Hippocampal formation (tissue), 2 donors: ENCODE measurements around the gene SYNJ1.
"Not testable (repeated sequence)": the region's sequence is repeated elsewhere in the genome, so short reads cannot be mapped to it uniquely, and the experiment has no call there.

Experiments
- DNase-seq, 2 donors: peaks; one replicate each; lab custom pipeline; 2025; lab: John Stamatoyannopoulos, UW

The SYNJ1 gene

DNA sequence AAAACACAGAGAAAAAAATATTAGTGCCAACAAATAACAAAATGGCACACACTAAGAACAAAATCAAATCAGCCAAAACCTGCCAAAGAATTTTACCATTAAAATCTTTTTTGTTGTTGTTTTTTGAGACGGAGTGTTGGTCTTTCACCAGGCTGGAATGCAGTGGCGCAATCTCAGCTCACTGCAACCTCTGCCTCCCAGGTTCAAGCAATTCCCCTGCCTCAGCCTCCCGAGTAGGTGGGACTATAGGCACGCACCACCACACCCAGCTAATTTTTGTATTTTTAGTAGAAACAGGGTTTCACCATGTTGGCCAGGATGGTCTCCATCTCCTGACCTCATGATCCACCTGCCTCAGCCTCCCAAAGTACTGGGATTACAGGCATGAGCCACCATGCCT lies 8.3 kb upstream of the SYNJ1 start:
- DNase-seq, result not testable (repeated sequence)

DNA sequence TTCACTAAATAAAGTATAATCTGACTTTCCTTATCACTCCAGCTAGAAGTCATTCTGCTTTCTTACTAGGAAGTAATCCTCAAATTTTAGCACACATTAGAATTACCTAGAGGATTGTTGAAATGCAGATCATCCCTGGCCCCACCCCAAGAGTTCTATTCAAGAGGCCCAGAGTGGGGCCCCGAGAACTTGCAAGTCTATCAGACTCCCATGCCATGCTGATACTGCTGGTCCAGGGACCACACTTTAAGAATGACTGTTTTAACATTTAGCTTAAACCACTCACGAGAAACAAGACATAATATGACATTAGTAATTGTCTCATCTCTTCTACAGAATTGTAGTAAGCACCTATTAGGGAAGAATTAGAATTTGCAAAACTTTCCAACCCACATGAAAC lies 7.7 kb upstream of the SYNJ1 start:
- DNase-seq, result no peak

DNA sequence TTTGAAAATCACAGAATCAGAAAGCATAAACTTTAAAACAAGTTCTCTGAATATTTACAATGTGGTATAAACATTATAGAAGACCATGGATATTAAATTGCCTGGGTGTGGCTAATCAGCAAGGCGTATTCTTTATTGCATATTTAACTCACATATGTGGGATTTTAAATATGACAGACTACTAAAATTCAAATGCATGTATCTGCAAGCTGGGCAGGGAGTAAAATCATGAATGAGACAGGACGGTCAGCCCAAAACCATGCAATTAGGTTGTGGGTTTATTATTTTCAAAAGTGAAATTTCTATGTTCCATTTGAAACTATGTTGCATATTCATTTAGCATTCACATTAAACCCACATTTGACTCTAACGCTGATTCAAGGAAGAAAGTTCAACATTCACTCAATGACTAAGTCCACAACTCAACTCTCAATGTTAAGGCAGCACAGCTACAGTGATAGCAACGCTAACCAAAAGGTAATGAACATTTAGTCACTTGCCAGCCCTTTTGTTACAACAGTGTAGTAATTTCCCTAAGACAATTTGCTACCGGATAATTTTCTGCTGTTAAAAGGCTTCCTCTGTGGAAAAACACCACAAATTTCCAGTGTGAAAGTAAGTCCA lies 6.3 kb upstream of the SYNJ1 start:
- no peak for DNase-seq

DNA sequence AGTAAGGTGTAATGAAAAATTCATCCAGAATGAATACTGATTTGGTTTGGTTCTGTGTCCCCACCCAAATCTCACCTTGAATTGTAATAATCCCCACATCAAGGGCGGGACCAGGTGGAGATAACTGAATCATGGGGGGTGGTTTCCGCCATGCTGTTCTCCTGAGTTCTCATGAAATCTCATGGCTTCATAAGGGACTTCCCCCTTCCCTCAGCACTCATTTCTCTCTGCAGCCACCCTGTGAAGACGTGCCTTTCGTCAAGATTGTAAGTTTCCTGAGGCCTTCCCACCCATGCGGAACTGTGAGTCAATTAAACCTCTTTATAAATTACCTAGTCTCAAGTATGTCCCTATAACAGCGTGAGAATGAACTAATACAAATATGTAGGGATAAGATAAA lies 5.5 kb upstream of the SYNJ1 start:
- no peak for DNase-seq

DNA sequence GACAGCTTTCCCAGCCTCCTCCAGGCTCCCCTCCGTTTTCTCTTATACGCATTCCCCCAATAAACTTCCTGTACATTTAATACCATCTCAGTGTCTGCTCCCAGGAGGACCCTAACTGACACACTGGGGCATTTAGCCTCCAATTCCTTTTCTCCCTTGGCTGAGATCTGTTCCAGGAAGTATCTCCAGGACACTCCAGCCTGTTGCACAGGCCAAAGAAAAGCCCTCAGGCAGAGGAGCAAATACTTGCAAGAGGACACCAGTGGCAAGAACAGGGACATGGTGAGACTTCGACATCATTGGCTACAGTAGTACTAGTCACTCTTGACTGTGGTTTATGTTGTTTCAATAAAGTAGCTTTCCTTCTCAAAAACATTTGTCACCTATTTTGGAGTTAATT lies 4.7 kb upstream of the SYNJ1 start:
- no peak for DNase-seq

DNA sequence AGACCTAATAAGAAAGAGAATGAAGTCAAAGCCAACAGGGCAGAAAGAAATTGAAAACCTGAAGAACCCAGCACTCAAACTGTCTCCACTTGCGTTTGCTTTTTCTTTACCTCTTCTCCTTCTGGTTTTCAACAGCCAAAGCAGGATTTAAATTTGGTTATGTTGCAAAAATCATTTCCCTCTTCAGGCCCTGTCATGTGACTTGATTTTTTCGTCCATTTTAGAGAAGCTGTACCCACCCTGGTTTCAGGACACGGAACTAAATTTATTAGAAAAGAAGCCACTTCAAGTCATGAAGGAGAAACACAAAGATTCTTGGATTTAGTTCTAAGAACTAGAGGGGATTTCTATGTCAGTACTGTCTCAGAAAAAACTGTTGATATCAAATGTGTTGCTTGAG lies 1.0 kb upstream of the SYNJ1 start:
- no peak for DNase-seq

DNA sequence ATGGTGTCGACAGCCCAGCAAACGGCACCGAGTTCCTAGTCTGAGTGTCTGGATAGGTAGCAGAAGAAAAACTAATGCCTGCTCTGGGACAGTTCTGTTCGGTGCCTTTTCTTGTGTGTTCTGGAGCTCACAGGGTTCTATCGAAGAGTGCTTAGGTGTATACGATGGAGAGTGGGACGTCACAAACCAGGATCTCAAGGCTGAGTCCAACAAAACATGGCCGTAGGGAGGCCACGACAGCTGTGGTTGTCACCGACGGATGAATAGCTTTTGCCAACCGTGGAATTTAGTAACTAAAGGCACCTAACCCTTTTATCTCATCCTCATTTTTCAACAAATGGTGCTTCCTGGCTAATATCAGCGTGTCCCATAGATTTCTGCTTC lies 635 bp upstream of the SYNJ1 start:
- DNase-seq, result peak in 1 of 2 donors; percentile 49

DNA sequence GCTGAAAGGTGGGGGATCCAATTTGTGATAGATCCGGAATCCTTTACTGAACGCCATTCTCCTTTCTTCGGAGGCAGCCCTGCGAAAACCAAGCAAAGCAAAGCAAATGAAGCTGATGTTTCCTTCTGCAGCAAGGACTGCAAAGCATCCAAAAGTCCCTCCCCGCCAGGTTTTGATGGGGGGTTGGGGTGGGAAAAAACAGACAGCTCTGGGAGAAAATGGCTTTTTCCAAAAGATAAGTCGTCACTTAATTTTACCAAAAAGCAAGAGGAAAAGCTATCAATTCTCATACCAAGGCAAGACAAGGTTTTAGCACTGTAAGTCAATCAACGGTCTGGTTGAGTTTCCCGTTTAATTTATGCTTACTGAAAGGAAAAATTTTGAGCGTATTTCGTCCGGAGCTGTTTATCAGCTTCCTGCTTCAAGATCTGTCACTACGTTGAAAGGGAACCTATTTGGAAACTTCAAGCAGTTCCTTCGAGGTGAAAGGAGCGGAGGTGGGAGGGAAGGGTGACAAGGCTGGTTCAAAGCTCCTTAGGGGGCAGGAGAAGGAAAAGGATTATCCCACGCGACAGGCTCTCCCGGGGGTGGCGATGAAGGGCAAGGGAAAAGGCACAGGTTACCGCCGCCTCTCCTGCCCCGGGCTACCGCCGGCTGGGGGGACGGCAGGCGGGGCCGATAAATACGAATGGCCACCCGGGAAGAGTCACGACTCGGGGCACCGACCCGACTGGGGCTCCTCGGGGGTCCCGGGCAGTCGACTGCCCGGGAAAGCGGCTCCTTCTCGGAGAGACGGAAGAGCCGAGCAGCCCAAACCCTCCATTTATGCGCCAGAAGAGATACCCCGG lies 750 bp downstream of the SYNJ1 start:
- DNase-seq, result peak; percentile 47 to 53

DNA sequence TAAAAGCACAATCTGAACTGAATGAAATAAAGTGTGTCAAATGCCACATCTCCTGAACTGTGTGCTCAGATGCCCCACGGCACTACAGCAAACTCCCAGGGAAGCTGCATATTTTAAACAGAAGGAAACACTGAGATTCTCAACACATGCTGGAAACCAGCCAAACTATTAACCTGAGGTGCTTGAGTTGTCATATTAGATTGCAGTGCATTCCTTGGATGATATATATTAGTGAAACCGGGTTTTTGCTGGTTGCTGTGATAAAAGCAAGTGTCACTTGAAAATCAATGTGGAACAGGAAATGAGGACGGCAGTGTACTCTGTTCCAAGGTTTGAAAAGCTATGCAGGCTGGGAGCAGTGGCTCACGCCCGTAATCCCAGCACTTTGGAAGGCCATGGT lies 8.7 kb downstream of the SYNJ1 start:
- no peak for DNase-seq

DNA sequence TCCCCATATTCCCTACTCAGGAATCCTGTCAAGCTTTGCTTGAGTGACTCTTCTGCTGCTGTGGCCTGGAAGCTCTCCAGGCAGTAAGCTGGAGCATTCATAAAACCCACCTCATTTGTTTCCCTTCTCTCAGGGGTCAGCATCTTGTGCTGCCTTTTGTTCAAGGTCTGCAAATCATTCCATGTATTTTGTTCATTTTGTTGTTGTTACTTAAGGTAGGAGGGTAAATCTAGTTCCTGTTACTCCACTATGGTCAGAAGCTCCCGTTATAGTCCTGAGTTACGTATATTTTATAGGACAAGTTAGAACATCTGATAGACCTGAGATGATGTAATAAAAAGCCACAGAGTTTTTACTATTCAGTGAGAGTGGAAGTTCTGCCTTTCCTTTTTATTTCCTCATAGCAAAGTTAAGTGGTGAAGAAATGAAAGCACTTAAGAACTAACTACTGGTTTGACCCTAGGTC lies 9.9 kb downstream of the SYNJ1 start:
- DNase-seq, result no peak

DNA sequence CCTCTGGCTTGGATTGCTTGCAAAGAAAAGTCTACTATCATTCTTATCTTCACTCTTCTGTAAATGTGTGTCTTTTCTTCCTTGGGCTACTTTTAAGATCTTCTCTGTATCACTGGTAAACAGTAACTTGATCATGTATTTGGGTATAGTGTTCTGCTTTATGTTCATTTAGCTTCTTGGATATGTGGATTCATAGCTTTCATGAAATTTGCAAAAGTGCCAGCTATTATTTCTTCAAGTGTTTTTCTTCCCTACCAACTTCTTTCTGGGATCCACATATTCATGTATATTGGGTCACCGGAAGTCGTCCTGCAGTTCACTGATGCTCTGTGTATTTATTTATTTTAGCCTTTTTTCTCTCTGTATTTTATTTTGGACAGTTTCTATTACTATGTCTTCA lies 11.3 kb downstream of the SYNJ1 start:
- no peak for DNase-seq

DNA sequence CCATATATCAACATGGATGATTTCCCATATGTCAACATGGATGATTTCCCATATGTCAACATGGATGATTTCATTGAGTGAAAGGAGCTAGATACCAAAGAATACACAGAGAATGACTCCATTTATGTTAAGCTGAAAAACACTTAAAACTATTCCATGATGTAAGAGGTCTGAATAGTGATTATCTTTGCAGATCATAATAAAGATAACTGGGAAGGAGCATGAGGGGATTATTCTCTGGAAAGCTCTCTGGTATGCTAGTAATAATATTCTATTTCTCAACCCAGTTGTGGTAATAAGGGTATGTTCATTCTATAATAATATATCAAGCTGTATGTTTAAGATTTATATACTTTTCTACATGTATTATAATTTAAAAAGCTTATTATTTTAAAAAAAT lies 14.1 kb downstream of the SYNJ1 start:
- DNase-seq, result no peak

DNA sequence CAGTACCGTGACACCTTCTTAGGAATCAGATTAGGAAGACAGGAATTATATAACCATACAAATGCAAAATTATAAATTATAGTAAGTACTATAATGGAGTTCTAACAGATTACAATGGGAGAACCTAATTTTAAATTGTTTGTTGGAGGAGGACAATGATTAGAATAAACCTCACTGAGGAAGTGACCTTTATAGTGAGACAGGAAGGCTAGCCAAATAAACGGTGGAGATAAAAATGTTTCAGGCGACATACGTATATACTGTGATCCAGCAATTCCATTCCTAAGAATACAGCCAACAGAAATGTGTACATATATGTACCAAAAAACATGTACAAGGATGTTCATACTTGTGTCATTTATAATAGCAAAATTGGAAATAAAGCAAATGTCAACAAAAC lies 15.2 kb downstream of the SYNJ1 start:
- no peak for DNase-seq

DNA sequence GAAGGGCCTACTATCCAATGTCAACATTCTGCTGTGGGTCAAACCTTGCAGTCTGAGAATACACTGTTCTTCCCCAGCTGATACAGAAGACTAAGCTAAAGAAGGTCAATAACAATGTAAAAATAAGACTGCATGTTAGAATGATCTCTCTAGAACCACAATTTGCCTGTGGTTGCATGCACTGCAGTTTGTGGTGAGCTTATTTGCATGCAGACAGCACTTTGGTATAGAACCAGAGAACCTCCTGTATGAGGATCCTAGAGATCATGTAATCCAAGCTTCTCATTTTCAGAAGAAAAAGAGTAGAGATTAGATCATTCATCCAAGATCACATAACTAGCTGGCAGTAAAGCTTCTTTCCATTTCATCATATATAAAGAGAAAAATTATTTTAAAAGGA lies 15.8 kb downstream of the SYNJ1 start:
- no peak for DNase-seq

DNA sequence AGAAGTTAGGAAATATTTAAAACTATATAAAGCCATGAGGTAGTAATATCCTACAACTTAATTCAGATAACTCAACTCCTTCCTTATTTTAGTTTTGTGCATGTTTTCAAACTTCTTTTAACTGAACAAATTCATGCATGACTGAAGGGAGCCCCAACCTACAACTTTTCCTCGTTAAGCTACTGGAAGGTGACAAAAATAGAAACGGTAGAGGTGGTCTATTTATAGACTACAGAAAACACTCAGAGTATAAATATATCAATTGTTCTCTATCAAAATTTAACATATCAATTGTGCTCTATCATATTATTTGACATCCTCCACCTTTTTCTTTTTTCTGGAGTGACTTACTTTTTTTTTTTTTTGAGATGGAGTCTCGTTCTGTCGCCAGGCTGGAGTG lies 16.8 kb downstream of the SYNJ1 start:
- no peak for DNase-seq

DNA sequence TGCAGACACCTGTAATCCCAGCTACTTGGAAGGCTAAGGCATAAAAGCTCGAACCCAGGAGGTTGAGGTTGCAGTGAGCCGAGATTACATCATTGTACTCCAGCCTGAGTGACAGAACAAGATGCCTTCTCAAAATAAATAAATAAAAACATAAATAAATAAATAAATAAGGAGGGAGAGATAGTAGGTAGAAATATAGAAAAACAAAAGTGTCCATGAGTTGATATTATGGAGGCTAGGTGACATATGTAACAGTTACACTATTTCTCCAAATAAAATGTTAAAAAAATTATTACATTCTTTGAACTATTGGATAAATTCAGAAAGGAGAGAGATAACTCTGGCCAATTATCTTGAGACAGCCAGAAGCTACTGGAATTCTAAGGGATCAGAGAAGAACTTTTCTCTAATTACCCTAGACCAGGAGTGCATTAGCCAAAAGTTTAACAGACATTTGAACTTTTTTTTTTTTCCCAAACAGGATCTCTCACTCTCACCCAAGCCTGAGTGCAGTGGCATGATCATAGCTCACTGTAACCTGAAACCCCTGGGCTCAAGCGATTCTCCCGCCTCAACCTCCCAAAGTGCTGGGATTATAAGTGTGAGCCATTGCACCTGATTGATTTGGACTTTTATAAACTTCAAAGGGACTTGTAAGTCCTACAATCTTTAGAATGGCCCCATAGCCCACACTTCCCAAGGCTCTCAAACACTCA lies 17.6 kb downstream of the SYNJ1 start:
- no peak for DNase-seq

DNA sequence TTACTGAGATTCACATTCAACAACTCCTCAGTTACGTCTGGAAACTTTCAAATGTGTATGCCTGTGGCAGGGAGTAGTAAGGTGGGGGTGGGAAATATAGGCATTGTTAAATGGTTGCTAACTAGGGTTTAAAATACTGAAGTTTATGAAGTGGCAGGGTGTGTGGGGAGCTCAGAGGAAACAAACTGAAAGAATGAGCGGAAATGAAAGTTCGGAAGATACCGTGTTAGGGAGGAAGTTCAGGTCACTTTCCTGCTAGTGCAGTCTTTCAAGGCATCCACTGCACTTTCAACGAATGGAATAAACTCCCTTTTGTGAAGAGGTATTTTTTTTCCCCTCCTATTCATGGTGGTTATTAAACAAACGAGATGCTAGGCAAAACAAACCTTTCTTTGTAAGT lies 19.7 kb downstream of the SYNJ1 start:
- no peak for DNase-seq

DNA sequence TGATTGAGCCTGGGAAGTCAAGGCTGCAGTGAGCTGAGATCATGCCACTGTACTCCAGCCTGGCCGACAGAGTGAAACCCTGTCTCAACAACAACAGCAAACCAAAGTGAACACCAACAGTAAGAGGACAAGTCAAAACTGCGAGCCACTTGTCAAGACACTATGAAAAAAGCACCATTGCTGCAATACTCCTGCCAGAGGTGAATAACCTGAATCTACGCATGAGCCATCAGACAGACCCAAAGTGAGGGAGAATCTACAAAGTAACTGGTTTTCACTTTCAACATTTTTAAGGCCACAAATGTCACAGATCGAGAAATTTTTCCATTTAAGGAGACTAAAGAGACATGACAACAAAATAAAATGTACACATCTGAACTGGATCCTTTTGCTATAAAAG lies 21.9 kb downstream of the SYNJ1 start:
- no peak for DNase-seq

DNA sequence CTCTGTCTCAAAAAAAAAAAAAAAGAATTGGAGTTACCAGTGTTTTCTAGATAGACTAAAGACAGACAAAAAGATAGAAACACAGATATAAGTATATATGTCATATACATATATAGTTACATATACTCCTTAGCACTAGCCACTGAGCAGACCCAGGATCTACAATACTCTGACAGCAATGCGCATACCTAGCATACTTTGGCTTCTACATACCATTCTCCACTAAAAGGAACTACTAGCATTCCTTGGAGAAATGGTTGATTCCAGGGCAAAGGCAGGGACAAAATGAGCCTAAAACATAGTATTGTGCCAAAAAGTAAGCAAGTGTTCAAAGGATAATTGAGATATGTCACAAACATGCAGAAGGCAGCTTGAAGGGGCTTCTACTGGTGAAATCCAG lies 22.7 kb downstream of the SYNJ1 start:
- DNase-seq, result no peak

DNA sequence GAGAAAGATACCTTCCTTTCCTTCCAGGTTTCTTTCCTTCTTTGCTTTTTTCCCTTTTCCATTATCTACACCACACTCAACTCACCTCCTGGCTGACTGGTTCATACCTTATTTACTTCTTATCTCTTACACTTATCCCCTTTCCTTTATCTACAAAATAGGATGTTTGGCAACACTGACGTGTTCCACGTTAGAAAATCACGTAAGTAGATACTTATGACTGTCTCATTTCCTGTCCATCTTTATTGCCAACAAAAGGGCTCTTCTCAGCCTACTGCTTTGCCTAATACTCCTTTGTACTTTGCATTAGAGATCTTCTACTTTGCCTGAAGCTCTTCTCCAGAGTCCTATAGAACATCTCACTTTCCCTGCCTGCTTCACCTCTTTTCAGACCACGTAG lies 25.1 kb downstream of the SYNJ1 start:
- DNase-seq, result no peak

DNA sequence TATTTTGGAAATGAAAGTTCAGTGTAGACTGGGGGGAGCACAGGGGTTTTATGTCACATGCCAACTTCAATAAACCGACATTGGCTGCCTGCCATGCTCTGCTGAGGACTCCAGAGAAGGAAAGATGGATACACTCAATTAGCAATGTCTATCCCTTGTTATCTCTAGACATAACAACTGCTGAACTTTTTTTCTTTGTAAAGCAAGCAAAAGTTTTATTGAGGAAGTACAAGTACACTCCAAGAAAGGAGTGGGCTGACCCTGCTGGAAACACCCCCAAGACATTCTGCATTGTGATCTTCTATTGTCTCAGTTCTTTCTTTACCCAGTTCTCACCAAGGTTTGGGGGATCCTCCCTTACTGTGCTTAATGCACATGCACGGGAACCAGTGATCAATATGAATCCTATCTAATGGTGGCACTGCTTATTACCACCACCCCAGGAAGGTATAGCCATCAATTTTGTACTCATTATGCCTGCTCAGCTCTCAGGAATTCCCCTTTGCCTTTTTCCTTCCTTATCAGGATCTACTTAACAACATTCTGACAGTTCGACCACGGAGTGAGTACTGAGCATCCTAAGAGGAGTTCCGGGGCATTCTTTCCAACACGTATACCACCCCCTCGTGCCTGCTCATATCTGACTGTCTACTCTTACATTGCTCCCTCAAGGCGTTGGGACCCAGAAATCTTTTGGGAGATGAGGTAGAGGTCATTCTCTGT lies 28.7 kb downstream of the SYNJ1 start:
- no peak for DNase-seq

DNA sequence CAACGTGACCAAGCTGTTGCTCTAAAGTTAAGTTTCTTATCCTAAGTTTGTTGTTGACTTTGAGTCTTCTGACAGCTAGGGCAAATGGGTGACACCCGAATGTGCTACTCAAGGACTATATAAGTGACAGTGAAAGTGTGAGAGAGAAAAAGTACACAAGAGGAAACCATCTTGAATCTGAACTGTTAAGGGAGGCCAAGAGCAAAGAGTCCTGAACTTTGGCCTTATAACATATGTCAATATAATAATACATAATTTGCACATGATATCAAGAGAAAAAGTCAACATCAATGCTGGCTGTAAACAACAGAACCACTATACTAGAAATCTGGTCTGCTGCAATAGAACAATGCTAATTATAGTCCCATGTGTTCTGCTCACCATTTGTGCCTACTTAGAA lies 29.5 kb downstream of the SYNJ1 start:
- DNase-seq, result no peak
